IMR-90 (cell line): ENCODE data around the gene CTIF. TPM values are rescaled to one million over a fixed set of nuclear protein-coding genes. Genes with fewer than 3 reads are reported as not detected.

Experiments used
- ATAC-seq: fragments of 200-7000 bp; cut with Tn5 transposase; 2 replicates; pipeline ENCODE4 v1.9.1; 2020; ENCODE audit warnings: low read depth, mild to moderate bottlenecking, moderate library complexity
- BruUV-seq: library from RNA; stranded (reverse); fragments of 400-500 nt; replicated peaks from 2 replicates; lab custom pipeline; 2021; lab: Mats Ljungman, UMichigan
- CTCF ChIA-PET: fragments of 300-600 bp; formaldehyde crosslinking; extraction: SDS; loops from one replicate; lab custom pipeline; 2021; ENCODE audit warnings: antibody characterized with exemption; lab: Yijun Ruan, JAX
- POLR2A ChIA-PET: fragments of 300-600 bp; sonication (Branson Sonifier 250); formaldehyde crosslinking; loops from one replicate; lab custom pipeline; 2022; ENCODE audit warnings: antibody characterized with exemption; ENCODE audit not compliant: unreplicated experiment; lab: Charles Lee
- DNase-seq: peaks from one replicate; pipeline ENCODE4 v3.0.0; 2013
- H2AFZ ChIP-seq: replicated peaks from 2 replicates; pipeline ENCODE3; 2013; ENCODE audit warnings: low read length, mild to moderate bottlenecking; ENCODE audit not compliant: poor library complexity
- H2AK5ac ChIP-seq: 2 replicates; pipeline ENCODE4 v1.6.1; 2013; ENCODE audit warnings: low read depth, low read length, inconsistent platforms
- H2AK9ac ChIP-seq: replicated peaks from 2 replicates; pipeline ENCODE3; 2013; ENCODE audit warnings: mild to moderate bottlenecking, low read depth, low read length, moderate library complexity; ENCODE audit not compliant: poor library complexity
- H2BK120ac ChIP-seq: 2 replicates; pipeline ENCODE4 v1.6.1; 2013; ENCODE audit warnings: low read depth, low read length, inconsistent platforms
- H2BK15ac ChIP-seq: 3 replicates; pipeline ENCODE4 v1.6.1; 2013; ENCODE audit warnings: low read depth, low read length, inconsistent platforms
- H2BK20ac ChIP-seq: 2 replicates; pipeline ENCODE4 v1.6.1; 2013; ENCODE audit warnings: low read depth, mild to moderate bottlenecking, inconsistent platforms, low read length, moderate library complexity
- H2BK5ac ChIP-seq: 2 replicates; pipeline ENCODE4 v1.6.1; 2013; ENCODE audit warnings: mild to moderate bottlenecking, low read depth, low read length, inconsistent platforms; ENCODE audit not compliant: poor library complexity, severe bottlenecking
- H3K14ac ChIP-seq: replicated peaks from 2 replicates; pipeline ENCODE4 v1.6.1; 2013; ENCODE audit warnings: low read depth, low read length, inconsistent platforms
- H3K18ac ChIP-seq: 2 replicates; pipeline ENCODE4 v1.6.1; 2013; ENCODE audit warnings: low read depth, low read length, control low read depth
- H3K23ac ChIP-seq: 2 replicates; pipeline ENCODE4 v1.6.1; 2013; ENCODE audit warnings: low read depth, low read length, inconsistent platforms
- H3K27ac ChIP-seq: 2 replicates; pipeline ENCODE4 v1.5.1; 2013; ENCODE audit warnings: mild to moderate bottlenecking, control low read depth, low read length; ENCODE audit not compliant: insufficient read depth
- H3K27me3 ChIP-seq: 2 replicates; pipeline ENCODE4 v1.6.1; 2013; ENCODE audit warnings: low read length; ENCODE audit not compliant: control insufficient read depth, insufficient read depth
- H3K36me3 ChIP-seq: 2 replicates; pipeline ENCODE4 v1.6.1; 2013; ENCODE audit warnings: low read length, mixed read lengths; ENCODE audit not compliant: control insufficient read depth, insufficient read depth
- H3K4ac ChIP-seq: 2 replicates; pipeline ENCODE4 v1.6.1; 2013; ENCODE audit warnings: low read depth, low read length, inconsistent platforms
- H3K4me1 ChIP-seq: 2 replicates; pipeline ENCODE4 v1.6.1; 2013; ENCODE audit warnings: low read length, mixed read lengths; ENCODE audit not compliant: control insufficient read depth, insufficient read depth
- H3K4me2 ChIP-seq: 2 replicates; pipeline ENCODE4 v1.6.1; 2013; ENCODE audit warnings: low read depth, mild to moderate bottlenecking, control low read depth, low read length, moderate library complexity
- H3K4me3 ChIP-seq: 2 replicates; pipeline ENCODE4 v1.5.1; 2013; ENCODE audit warnings: low read depth, mild to moderate bottlenecking, control low read depth, low read length, moderate library complexity; ENCODE audit not compliant: insufficient read depth
- H3K56ac ChIP-seq: 2 replicates; pipeline ENCODE4 v1.6.1; 2013; ENCODE audit warnings: low read length, inconsistent platforms; ENCODE audit not compliant: insufficient read depth; ENCODE audit errors: extremely low read depth
- H3K79me1 ChIP-seq, 2 experiments: 2 replicates each; pipeline ENCODE4 v1.6.1; 2013; ENCODE audit warnings: low read length in 2 of 2, inconsistent platforms in 1 of 2, low read depth in 1 of 2
- H3K9ac ChIP-seq: 2 replicates; pipeline ENCODE4 v1.6.1; 2013; ENCODE audit warnings: low read depth, low read length, control low read depth
- H3K9me1 ChIP-seq: 2 replicates; pipeline ENCODE4 v1.6.1; 2013; ENCODE audit warnings: low read length, inconsistent platforms; ENCODE audit not compliant: insufficient read depth
- H3K9me3 ChIP-seq: 2 replicates; pipeline ENCODE4 v1.6.1; 2013; ENCODE audit warnings: low read length; ENCODE audit not compliant: control insufficient read depth, insufficient read depth
- H4K20me1 ChIP-seq: 2 replicates; pipeline ENCODE4 v1.6.1; 2013; ENCODE audit warnings: low read length, inconsistent platforms; ENCODE audit not compliant: insufficient read depth
- H4K5ac ChIP-seq: 2 replicates; pipeline ENCODE4 v1.6.1; 2013; ENCODE audit warnings: mild to moderate bottlenecking, low read depth, low read length, control low read depth
- H4K8ac ChIP-seq, 2 experiments: 2 replicates each; pipeline ENCODE4 v1.6.1; 2013; ENCODE audit warnings: low read depth in 2 of 2, low read length in 2 of 2, control low read depth in 1 of 2, inconsistent platforms in 1 of 2
- H4K91ac ChIP-seq: 2 replicates; pipeline ENCODE4 v1.6.1; 2013; ENCODE audit warnings: low read depth, low read length, inconsistent platforms; ENCODE audit not compliant: insufficient read depth
- BHLHE40 ChIP-seq: fragments of 150-350 bp; IDR thresholded peaks from 2 replicates; pipeline ENCODE4 v1.6.1; 2016; ENCODE audit warnings: mild to moderate bottlenecking, low read depth, low read length
- CEBPB ChIP-seq: IDR thresholded peaks from 2 replicates; pipeline ENCODE4 v1.6.1; 2012; ENCODE audit warnings: low read depth, low read length, improper control_type of control experiment
- CHD1 ChIP-seq: IDR thresholded peaks from 2 replicates; pipeline ENCODE4 v1.6.1; 2012; ENCODE audit warnings: low read depth, low read length, improper control_type of control experiment
- FOS ChIP-seq: fragments of 150-350 bp; IDR thresholded peaks from 2 replicates; pipeline ENCODE4 v1.6.1; 2016; ENCODE audit warnings: low read depth, low read length
- MAFK ChIP-seq: IDR thresholded peaks from 2 replicates; pipeline ENCODE4 v1.6.1; 2012; ENCODE audit warnings: low read depth, low read length, improper control_type of control experiment
- MAZ ChIP-seq: IDR thresholded peaks from 2 replicates; pipeline ENCODE4 v1.6.1; 2012; ENCODE audit warnings: low read depth, mild to moderate bottlenecking, low read length, improper control_type of control experiment, moderate library complexity, borderline replicate concordance
- MXI1 ChIP-seq: IDR thresholded peaks from 2 replicates; pipeline ENCODE4 v1.6.1; 2012; ENCODE audit warnings: low read depth, mild to moderate bottlenecking, low read length, moderate library complexity, borderline replicate concordance
- NFE2L2 ChIP-seq: fragments of 150-350 bp; IDR thresholded peaks from 2 replicates; pipeline ENCODE4 v1.6.1; 2016; ENCODE audit warnings: low read depth, mild to moderate bottlenecking, low read length
- POLR2A ChIP-seq: IDR thresholded peaks from 2 replicates; pipeline ENCODE4 v1.6.1; 2012; ENCODE audit warnings: mild to moderate bottlenecking, low read depth, low read length
- RAD21 ChIP-seq: IDR thresholded peaks from 2 replicates; pipeline ENCODE4 v1.6.1; 2012; ENCODE audit warnings: low read length, improper control_type of control experiment
- RCOR1 ChIP-seq: IDR thresholded peaks from 2 replicates; pipeline ENCODE4 v1.6.1; 2012; ENCODE audit warnings: mild to moderate bottlenecking, low read length, improper control_type of control experiment; ENCODE audit not compliant: insufficient replicate concordance
- RFX5 ChIP-seq: IDR thresholded peaks from 2 replicates; pipeline ENCODE4 v1.8.0; 2012; ENCODE audit warnings: low read depth, mild to moderate bottlenecking, low read length, moderate library complexity
- SMC3 ChIP-seq: fragments of 150-350 bp; IDR thresholded peaks from 2 replicates; pipeline ENCODE4 v1.6.1; 2016; ENCODE audit warnings: low read depth, mild to moderate bottlenecking, antibody characterized with exemption, low read length, moderate library complexity
- WGBS, 2 experiments: methylation state at CpG; one replicate each; pipeline versions ENCODE4 v1.1.5 to v1.1.7; 2013; ENCODE audit warnings: missing lambda C conversion rate in 2 of 2; ENCODE audit not compliant: insufficient read length in 1 of 2; ENCODE audit errors: extremely low coverage in 2 of 2; 5-methylcytosine and 5-hydroxymethylcytosine counted together
- dilution Hi-C: fragments of 300-500 bp; cut with HindIII; formaldehyde crosslinking; loops from one replicate; pipeline ENCODE4 v1.14.3; 2018; ENCODE audit warnings: low sequenced_read_pairs; ENCODE audit not compliant: unreplicated experiment
- in situ Hi-C: fragments of 300-500 bp; cut with MboI; formaldehyde crosslinking; loops from 3 replicates; pipeline ENCODE4 v1.14.3; 2019; ENCODE audit warnings: low sequenced_read_pairs, inconsistent platforms, mixed read lengths
- intact Hi-C: fragments of 100-400 bp; cut with micrococcal nuclease; formaldehyde crosslinking; loops from 2 replicates; pipeline ENCODE4 v1.10.0; 2022
- polyA plus RNA-seq, 3 experiments: library from polyadenylated mRNA; depleted of rRNA; stranded (reverse); fragments of >200 nt; gene quantifications; 2 replicates each; pipeline ENCODE4 v1.2.3, GENCODE V29; 2012; ENCODE audit warnings: low replicate concordance in 1 of 3
- total RNA-seq: library from RNA; depleted of rRNA; stranded (reverse); fragments of >200 nt; gene quantifications from 2 replicates; pipeline ENCODE4 v1.2.3, GENCODE V29; 2012
- TF ChIP-seq, protein P1 (sequence below): fragments of 150-350 bp; IDR thresholded peaks from 2 replicates; pipeline ENCODE4 v1.6.1; 2017; ENCODE audit warnings: mild to moderate bottlenecking, antibody characterized with exemption, low read length, low read depth
- TF ChIP-seq, protein P2 (sequence below): fragments of 150-350 bp; IDR thresholded peaks from 2 replicates; pipeline ENCODE4 v1.6.1; 2016; ENCODE audit warnings: low read depth, mild to moderate bottlenecking, low read length, moderate library complexity, borderline replicate concordance
- TF ChIP-seq, protein P3 (sequence below): conservative IDR thresholded peaks from 2 replicates; pipeline ENCODE4 v1.5.1; 2012; ENCODE audit warnings: mild to moderate bottlenecking, low read depth, low read length, improper control_type of control experiment

Gene CTIF
- total and polyA plus RNA-seq, 2 of the 4 experiments (the other 2 are of a cell fraction): 25.1 to 57.0 TPM

DNA sequence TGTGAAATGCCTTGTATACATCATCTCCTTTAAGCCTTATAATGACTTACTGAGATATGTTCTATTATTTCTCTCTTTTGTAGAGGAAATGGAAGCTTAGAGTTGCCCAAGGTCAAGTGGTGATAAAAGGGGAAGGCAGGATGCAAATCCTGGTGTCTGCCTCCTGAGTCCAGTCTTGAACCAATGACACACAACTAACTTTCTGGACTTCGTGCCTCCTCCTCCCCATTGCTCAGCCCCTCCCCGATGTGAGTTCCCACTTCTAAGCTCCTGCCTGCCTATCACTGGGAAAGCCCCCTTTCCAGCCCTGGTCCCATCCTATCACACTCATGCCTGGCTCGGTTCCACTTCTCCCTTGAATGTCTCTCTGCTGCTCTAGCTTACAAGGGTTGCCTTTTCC lies 6.9 kb upstream of the CTIF start:
- peak overlapping the region; percentile 38; the same call in 1 of the 2 replicates for H2BK20ac ChIP-seq
- WGBS, 2 experiments: 65% methylated on average over 2 of the region's 3 CpGs; no CpG with 5 or more reads in 1 of the 2 experiments
- POLR2A ChIA-PET: no interaction called here
- H4K5ac ChIP-seq: no peak overlapping the region
- peak overlapping the region; percentile 49 for H2BK120ac ChIP-seq
- intact Hi-C loops (no loop called here), dilution Hi-C loops (no loop called here), in situ Hi-C loops (loop anchor here (5.0 to 25.0 kb wide), 2 partner anchors 50 to 405 kb away; no protein-coding TSS in a partner anchor)
- H3K27me3 ChIP-seq: no peaks in the 10 kb centered on the region
- ATAC-seq (no peak), DNase-seq (no peak)
- no peak overlapping the region for H3K4me2 ChIP-seq
- no peak overlapping the region for H3K9ac ChIP-seq
- no peaks in the 10 kb centered on the region for H3K36me3 ChIP-seq
- H3K4me1 ChIP-seq: peaks cover 18% of the 10 kb centered on the region
- CTCF ChIA-PET: no interaction called here
- H2AK5ac ChIP-seq: no peak overlapping the region
- H3K9me1 ChIP-seq: peaks cover 33% of the 10 kb centered on the region
- H3K79me1 ChIP-seq: peaks cover 0 to 14% of the 10 kb centered on the region in 2 experiments; a peak in 2 of 4 replicates
- H3K56ac ChIP-seq: no peak overlapping the region
- H4K20me1 ChIP-seq: no peaks in the 10 kb centered on the region
- H2BK5ac ChIP-seq: no peak overlapping the region
- H3K4ac ChIP-seq: peak overlapping the region; percentile 27; the same call in 1 of the 2 replicates
- no peak overlapping the region for H3K18ac ChIP-seq
- H3K9me3 ChIP-seq: no peaks in the 10 kb centered on the region
- H4K8ac ChIP-seq: no peak overlapping the region
- H3K14ac ChIP-seq: 0 out of 2 replicates have a peak overlapping the region, but pooled peaks have one; percentile 11
- no peak overlapping the region for H4K91ac ChIP-seq
- H2AK9ac ChIP-seq: no peak overlapping the region
- BruUV-seq: no TSS peak
- H2AFZ ChIP-seq: no peak overlapping the region
- no peak for TF ChIP-seq MAFK
- TF ChIP-seq BHLHE40: no peak
- TF ChIP-seq RCOR1: no peak
- TF ChIP-seq FOS: no peak
- no peak for TF ChIP-seq NFE2L2
- TF ChIP-seq CHD1: no peak
- no peak for TF ChIP-seq CEBPB
- no peak for TF ChIP-seq RAD21
- no peak for TF ChIP-seq RFX5
- no peak for TF ChIP-seq MXI1
- TF ChIP-seq SMC3: no peak
- TF ChIP-seq, protein P1, sequence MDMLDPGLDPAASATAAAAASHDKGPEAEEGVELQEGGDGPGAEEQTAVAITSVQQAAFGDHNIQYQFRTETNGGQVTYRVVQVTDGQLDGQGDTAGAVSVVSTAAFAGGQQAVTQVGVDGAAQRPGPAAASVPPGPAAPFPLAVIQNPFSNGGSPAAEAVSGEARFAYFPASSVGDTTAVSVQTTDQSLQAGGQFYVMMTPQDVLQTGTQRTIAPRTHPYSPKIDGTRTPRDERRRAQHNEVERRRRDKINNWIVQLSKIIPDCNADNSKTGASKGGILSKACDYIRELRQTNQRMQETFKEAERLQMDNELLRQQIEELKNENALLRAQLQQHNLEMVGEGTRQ: no peak
- TF ChIP-seq, protein P2, sequence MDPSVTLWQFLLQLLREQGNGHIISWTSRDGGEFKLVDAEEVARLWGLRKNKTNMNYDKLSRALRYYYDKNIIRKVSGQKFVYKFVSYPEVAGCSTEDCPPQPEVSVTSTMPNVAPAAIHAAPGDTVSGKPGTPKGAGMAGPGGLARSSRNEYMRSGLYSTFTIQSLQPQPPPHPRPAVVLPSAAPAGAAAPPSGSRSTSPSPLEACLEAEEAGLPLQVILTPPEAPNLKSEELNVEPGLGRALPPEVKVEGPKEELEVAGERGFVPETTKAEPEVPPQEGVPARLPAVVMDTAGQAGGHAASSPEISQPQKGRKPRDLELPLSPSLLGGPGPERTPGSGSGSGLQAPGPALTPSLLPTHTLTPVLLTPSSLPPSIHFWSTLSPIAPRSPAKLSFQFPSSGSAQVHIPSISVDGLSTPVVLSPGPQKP: no peak
- TF ChIP-seq, protein P3, sequence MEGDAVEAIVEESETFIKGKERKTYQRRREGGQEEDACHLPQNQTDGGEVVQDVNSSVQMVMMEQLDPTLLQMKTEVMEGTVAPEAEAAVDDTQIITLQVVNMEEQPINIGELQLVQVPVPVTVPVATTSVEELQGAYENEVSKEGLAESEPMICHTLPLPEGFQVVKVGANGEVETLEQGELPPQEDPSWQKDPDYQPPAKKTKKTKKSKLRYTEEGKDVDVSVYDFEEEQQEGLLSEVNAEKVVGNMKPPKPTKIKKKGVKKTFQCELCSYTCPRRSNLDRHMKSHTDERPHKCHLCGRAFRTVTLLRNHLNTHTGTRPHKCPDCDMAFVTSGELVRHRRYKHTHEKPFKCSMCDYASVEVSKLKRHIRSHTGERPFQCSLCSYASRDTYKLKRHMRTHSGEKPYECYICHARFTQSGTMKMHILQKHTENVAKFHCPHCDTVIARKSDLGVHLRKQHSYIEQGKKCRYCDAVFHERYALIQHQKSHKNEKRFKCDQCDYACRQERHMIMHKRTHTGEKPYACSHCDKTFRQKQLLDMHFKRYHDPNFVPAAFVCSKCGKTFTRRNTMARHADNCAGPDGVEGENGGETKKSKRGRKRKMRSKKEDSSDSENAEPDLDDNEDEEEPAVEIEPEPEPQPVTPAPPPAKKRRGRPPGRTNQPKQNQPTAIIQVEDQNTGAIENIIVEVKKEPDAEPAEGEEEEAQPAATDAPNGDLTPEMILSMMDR: no peak
- no peak for TF ChIP-seq MAZ
- TF ChIP-seq POLR2A: no peak
- H3K23ac ChIP-seq: 0 out of 2 replicates have a peak overlapping the region, but pooled peaks have one; percentile 43
- H2BK15ac ChIP-seq: peak overlapping the region; percentile 17; the same call in 1 of the 3 replicates
- H3K27ac ChIP-seq: no peak overlapping the region
- no peak overlapping the region for H3K4me3 ChIP-seq
